HEK293T (cell line): ENCODE data around the gene EXOC6B.

ENCODE experiments used
- BHLHE40 ChIP-seq: fragments of 450-650 bp; IDR thresholded peaks from 2 replicates; pipeline ENCODE4 v1.6.1; 2016; ENCODE audit warnings: mild to moderate bottlenecking, moderate library complexity, borderline replicate concordance
- L3MBTL2 ChIP-seq: fragments of 450-650 bp; conservative IDR thresholded peaks from 2 replicates; pipeline ENCODE4 v1.6.1; 2016; ENCODE audit warnings: mild to moderate bottlenecking
- SP1 ChIP-seq: fragments of 450-650 bp; IDR thresholded peaks from 2 replicates; pipeline ENCODE4 v1.6.1; 2017
- SUZ12 ChIP-seq: fragments of 450-650 bp; IDR thresholded peaks from 2 replicates; pipeline ENCODE4 v1.6.1; 2016; ENCODE audit warnings: mild to moderate bottlenecking
- ZNF384 ChIP-seq: fragments of 450-650 bp; IDR thresholded peaks from 2 replicates; pipeline ENCODE4 v1.6.1; 2016

DNA sequence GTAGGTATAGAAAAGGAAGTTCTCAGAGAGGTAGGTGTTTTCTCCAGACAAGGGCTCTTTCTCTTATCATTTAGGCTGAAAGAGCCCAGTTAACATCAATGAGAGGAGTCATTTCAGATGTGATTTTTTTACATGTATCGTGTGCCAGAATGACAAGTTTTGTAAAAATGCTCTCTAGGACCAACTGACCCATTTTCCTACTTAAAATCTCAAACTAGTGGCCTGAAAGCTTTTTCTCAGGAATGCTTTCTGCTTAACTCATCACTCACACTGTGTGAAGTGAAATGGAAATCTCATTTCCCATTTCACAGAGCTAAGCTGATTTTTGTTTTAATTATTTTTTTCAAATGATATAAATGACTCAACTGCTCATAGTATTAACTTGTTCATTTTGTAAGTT, 549.5 kb downstream of the EXOC6B start:
- TF ChIP-seq BHLHE40: no peak
- TF ChIP-seq SP1: no peak
- TF ChIP-seq SUZ12: no peak
- TF ChIP-seq L3MBTL2: no peak
- no peak for TF ChIP-seq ZNF384
